ENCODE results near the gene TFAP2A. TPM values are rescaled to one million over a fixed set of nuclear protein-coding genes. Genes with fewer than 3 reads are reported as not detected.

Gene TFAP2A
- total RNA-seq, 2 donors from 2014 or later, result 0.27 to 0.99 TPM

DNA sequence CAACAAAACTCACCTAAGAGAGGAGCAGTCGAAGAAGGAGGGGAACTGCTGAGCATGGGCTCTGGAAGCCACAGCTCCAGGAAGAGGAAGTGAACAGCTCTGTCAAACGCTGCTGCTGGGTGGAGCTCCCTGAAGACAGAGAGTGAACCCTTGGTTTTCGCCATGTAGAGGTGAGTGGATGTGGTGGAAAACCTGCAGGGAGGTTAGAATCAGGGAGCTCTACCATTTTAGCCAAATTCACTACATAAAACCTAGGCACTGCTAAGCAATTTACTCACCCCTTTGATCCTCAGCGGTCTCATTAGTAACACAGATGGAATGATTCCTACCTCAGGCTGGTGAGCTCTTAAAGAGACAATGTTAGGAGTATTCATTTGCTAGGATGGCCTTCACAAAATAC lies 19.4 kb upstream of the TFAP2A start:
- no peaks in the 10 kb centered on the region for H3K9me3 ChIP-seq
- no peak overlapping the region for H3K9ac ChIP-seq (ENCODE audit: low read depth in 2 of 2, low read length in 2 of 2)
- H3K4me3 ChIP-seq, result no peak overlapping the region
- intact Hi-C loops (cut with DNase I), result loop anchor here (5.0 to 10.0 kb wide), 4 partner anchors 179 to 1449 kb away; no protein-coding TSS in a partner anchor
- no peaks in the 10 kb centered on the region for H3K27me3 ChIP-seq
- TF ChIP-seq, protein P1, sequence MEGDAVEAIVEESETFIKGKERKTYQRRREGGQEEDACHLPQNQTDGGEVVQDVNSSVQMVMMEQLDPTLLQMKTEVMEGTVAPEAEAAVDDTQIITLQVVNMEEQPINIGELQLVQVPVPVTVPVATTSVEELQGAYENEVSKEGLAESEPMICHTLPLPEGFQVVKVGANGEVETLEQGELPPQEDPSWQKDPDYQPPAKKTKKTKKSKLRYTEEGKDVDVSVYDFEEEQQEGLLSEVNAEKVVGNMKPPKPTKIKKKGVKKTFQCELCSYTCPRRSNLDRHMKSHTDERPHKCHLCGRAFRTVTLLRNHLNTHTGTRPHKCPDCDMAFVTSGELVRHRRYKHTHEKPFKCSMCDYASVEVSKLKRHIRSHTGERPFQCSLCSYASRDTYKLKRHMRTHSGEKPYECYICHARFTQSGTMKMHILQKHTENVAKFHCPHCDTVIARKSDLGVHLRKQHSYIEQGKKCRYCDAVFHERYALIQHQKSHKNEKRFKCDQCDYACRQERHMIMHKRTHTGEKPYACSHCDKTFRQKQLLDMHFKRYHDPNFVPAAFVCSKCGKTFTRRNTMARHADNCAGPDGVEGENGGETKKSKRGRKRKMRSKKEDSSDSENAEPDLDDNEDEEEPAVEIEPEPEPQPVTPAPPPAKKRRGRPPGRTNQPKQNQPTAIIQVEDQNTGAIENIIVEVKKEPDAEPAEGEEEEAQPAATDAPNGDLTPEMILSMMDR (IDR thresholded peaks at IDR 0.05), result no peak
- H3K27ac ChIP-seq, result no peak overlapping the region
- DNase-seq, result no peak
- no peaks in the 10 kb centered on the region for H3K4me1 ChIP-seq
- H3K36me3 ChIP-seq, result no peaks in the 10 kb centered on the region

DNA sequence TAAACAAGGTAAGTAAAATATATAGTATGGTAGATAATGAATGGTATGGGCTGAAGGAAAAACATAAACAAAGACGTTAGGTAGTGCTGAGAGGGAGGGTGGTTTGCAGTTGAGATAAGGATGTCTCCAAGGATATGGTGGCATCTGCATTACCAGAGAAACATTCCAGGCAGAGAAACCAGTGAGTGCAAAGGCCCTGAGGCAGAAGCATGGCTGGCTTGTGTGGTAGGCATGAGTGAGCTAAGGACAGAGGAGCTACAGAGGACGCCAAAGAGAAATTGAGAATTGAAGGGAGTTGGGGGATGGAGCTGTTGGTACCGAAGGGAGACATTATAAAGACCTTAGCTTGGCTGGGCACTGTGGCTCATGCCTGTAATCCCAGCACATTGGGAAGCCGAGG lies 18.4 kb upstream of the TFAP2A start:
- no peaks in the 10 kb centered on the region for H3K4me1 ChIP-seq
- H3K9ac ChIP-seq (ENCODE audit: low read depth in 2 of 2, low read length in 2 of 2), result no peak overlapping the region
- TF ChIP-seq, protein P1 (IDR thresholded peaks at IDR 0.05), result no peak
- DNase-seq, result no peak
- H3K27me3 ChIP-seq, result no peaks in the 10 kb centered on the region
- intact Hi-C loops (cut with DNase I), result loop anchor here (5.0 to 10.0 kb wide), 4 partner anchors 179 to 1449 kb away; no protein-coding TSS in a partner anchor
- H3K4me3 ChIP-seq, result no peak overlapping the region
- H3K36me3 ChIP-seq, result no peaks in the 10 kb centered on the region
- no peak overlapping the region for H3K27ac ChIP-seq
- H3K9me3 ChIP-seq, result no peaks in the 10 kb centered on the region

DNA sequence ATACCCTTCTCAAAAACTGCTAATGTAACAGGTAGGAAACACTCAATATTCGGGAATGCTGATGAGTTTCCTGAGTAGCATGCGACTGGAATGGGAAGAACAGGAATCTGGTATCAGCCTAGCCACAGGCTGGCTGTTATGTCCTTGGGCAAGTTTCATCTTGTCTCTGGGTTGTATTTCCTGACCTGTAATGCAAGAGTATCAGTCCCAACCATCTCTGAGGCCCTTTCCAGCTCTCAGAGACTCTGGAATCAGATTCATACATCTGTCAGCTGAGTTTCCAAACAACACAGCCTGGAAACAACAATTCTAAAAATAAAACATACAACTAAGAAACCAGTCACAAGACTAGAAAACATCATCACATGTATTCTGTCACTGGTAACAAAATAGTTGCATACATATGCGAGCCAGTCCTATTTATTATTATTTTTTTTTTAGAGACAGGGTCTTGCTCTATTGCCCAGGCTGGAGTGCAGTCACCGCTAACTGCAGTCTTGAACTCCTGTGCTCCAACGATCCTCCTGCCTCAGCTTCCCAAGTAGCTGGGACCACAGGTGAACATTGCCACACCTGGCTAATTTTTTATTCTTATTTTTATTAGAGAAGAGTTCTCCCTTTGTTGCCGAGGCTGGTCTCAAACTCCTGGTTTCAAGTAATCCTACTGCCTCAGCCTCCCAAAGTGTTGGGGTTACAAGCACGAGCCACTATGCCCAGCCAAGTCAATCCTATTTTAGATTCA lies 16.7 kb upstream of the TFAP2A start:
- no peak for DNase-seq
- no peak overlapping the region for H3K4me3 ChIP-seq
- no peak overlapping the region for H3K9ac ChIP-seq (ENCODE audit: low read depth in 2 of 2, low read length in 2 of 2)
- intact Hi-C loops (cut with DNase I), result loop anchor here (5.0 to 10.0 kb wide), 4 partner anchors 177 to 1447 kb away; no protein-coding TSS in a partner anchor
- H3K27ac ChIP-seq, result no peak overlapping the region
- no peaks in the 10 kb centered on the region for H3K36me3 ChIP-seq
- no peaks in the 10 kb centered on the region for H3K4me1 ChIP-seq
- no peaks in the 10 kb centered on the region for H3K9me3 ChIP-seq
- TF ChIP-seq, protein P1 (IDR thresholded peaks at IDR 0.05), result no peak
- H3K27me3 ChIP-seq, result peaks cover under 1% of the 10 kb centered on the region

DNA sequence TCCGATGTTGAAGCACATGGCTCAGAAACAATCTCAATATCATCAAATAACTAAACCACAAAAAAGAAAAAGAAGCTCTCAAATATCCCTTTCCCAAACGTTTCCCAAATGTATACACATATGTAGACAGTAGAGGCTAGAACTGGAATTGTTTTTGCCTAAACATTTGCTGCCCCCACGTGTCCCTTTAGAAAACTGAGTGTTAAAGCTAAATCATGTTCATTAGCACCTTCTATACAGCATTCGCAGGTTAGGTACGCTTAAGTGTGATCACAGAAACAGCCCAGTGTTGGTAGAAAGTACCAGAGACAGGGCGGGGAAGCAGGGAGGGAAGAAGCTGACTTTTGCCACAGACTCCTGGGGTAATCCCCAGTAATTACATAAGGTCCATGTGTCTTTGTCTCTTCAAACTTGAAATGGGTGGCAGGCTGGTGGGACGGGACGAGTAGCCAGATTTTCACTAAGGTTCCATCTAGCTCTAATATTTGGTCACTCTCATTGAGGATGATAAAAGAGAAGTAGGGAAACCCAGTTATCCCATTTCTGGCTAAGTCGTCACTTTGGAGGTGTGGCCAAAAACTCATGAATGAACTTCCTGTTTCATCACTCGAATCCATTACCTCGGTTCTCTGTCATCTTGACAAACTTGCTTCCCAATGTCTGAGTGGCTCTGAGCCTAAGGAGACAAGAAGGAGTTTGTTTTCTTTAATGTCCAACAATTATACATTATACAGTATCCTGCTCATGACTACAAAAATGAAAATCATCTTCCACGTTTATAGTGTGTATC lies 15.0 kb upstream of the TFAP2A start:
- Histone ChIP-seq H3K36me3 (no peaks in the 10 kb centered on the region), H3K27ac (no peak overlapping the region), H3K9me3 (no peaks in the 10 kb centered on the region), H3K27me3 (peaks cover 18% of the 10 kb centered on the region), H3K9ac (ENCODE audit: low read depth in 2 of 2, low read length in 2 of 2) (no peak overlapping the region), H3K4me1 (peaks cover 7% of the 10 kb centered on the region), H3K4me3 (no peak overlapping the region)
- TF ChIP-seq, protein P1 (IDR thresholded peaks at IDR 0.05), result peak; percentile 47
- no peak for DNase-seq
- intact Hi-C loops (cut with DNase I), result loop anchor here (5.0 to 10.0 kb wide), 5 partner anchors 175 to 1445 kb away; no protein-coding TSS in a partner anchor

DNA sequence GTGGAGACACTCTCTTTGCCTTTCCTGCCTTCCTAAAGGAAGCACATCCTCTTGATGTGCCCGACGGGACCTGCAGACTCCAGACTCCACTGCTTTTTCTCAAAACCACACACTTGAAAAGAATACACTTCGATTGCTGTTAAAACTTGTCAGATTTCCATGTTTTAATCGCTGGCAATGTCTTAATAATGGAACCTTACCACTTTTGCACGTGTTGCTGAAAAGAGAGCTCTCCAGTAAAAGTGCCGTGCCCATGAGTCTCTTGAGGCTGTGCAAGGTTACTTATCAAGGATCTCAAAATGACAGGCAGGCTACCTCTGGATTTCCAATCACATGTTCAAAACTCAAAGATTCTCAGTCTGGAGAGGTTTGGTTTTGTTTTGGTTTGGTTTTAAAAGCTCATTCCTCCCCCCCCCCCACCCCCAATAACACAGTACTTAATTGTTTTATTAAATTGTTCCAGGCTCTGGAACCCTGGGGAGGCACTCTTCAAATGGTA lies 12.0 kb upstream of the TFAP2A start:
- no peak for DNase-seq
- H3K9ac ChIP-seq (ENCODE audit: low read depth in 2 of 2, low read length in 2 of 2), result no peak overlapping the region
- TF ChIP-seq, protein P1 (IDR thresholded peaks at IDR 0.05), result no peak
- H3K36me3 ChIP-seq, result no peaks in the 10 kb centered on the region
- peaks cover 45% of the 10 kb centered on the region for H3K27me3 ChIP-seq
- peaks cover 7% of the 10 kb centered on the region for H3K4me1 ChIP-seq
- H3K4me3 ChIP-seq, result peak overlapping the region; percentile 47
- no peak overlapping the region for H3K27ac ChIP-seq
- H3K9me3 ChIP-seq, result no peaks in the 10 kb centered on the region
- intact Hi-C loops (cut with DNase I), result loop anchor here (10.0 kb wide), 1 partner anchor 1172 kb away; no protein-coding TSS in a partner anchor
